MCF 10A (cell line): ENCODE results near the gene HCFC1. TPM values are rescaled to one million over a fixed set of nuclear protein-coding genes. Genes with fewer than 3 reads are reported as not detected.
A peak's percentile ranks its signal among the peaks of the same experiment; 100 is the strongest.

Experiments
- BruUV-seq: library from RNA; stranded (reverse); fragments of 400-500 nt; replicated peaks from 2 replicates; lab custom pipeline; 2021; lab: Mats Ljungman, UMichigan
- CTCF ChIA-PET: fragments of 300-600 bp; sonication (Branson Sonifier 250); formaldehyde crosslinking; extraction: SDS; loops from one replicate; lab custom pipeline; 2021; ENCODE audit warnings: antibody characterized with exemption, inconsistent platforms; lab: Yijun Ruan, JAX
- POLR2A ChIA-PET: fragments of 300-600, 350-650 bp; sonication (Branson Sonifier 250); formaldehyde crosslinking; extraction: SDS; loops from one replicate; lab custom pipeline; 2020; ENCODE audit warnings: antibody characterized with exemption, inconsistent platforms; lab: Yijun Ruan, JAX
- DNase-seq: peaks from one replicate; pipeline ENCODE4 v3.0.0-alpha.2; 2018; ENCODE audit not compliant: unreplicated experiment
- H3K27ac Mint-ChIP-seq: one replicate; pipeline ENCODE4 v1.8.0; 2022; ENCODE audit warnings: mild to moderate bottlenecking, low read depth, mixed read lengths; ENCODE audit not compliant: unreplicated experiment
- H3K27me3 Mint-ChIP-seq: one replicate; pipeline ENCODE4 v1.8.0; 2022; ENCODE audit warnings: mixed read lengths; ENCODE audit not compliant: insufficient read depth, unreplicated experiment
- H3K36me3 Mint-ChIP-seq: one replicate; pipeline ENCODE4 v1.8.0; 2022; ENCODE audit warnings: mild to moderate bottlenecking, moderate library complexity, mixed read lengths; ENCODE audit not compliant: insufficient read depth, unreplicated experiment
- H3K4me1 Mint-ChIP-seq: one replicate; pipeline ENCODE4 v1.8.0; 2022; ENCODE audit warnings: mixed read lengths; ENCODE audit not compliant: insufficient read depth, unreplicated experiment
- H3K4me3 Mint-ChIP-seq: one replicate; pipeline ENCODE4 v1.8.0; 2022; ENCODE audit warnings: mild to moderate bottlenecking, moderate library complexity, mixed read lengths; ENCODE audit not compliant: unreplicated experiment
- H3K9me3 Mint-ChIP-seq: one replicate; pipeline ENCODE4 v1.8.0; 2022; ENCODE audit warnings: mixed read lengths; ENCODE audit not compliant: unreplicated experiment
- intact Hi-C: fragments of 100-400 bp; cut with micrococcal nuclease; formaldehyde crosslinking; loops from 2 replicates; pipeline ENCODE4 v1.14.1; 2022
- total RNA-seq: library from RNA; stranded (reverse); gene quantifications from 2 replicates; pipeline ENCODE4 v1.2.3, GENCODE V29; 2022
- TF ChIP-seq, protein P1 (sequence below): fragments of 200-600 bp; IDR thresholded peaks from one replicate; pipeline ENCODE4 v1.8.0; 2022; ENCODE audit warnings: antibody characterized with exemption, mild to moderate bottlenecking; ENCODE audit not compliant: unreplicated experiment

Gene HCFC1
- total RNA-seq, 1 experiment from 2014 or later = 44.5 TPM

DNA sequence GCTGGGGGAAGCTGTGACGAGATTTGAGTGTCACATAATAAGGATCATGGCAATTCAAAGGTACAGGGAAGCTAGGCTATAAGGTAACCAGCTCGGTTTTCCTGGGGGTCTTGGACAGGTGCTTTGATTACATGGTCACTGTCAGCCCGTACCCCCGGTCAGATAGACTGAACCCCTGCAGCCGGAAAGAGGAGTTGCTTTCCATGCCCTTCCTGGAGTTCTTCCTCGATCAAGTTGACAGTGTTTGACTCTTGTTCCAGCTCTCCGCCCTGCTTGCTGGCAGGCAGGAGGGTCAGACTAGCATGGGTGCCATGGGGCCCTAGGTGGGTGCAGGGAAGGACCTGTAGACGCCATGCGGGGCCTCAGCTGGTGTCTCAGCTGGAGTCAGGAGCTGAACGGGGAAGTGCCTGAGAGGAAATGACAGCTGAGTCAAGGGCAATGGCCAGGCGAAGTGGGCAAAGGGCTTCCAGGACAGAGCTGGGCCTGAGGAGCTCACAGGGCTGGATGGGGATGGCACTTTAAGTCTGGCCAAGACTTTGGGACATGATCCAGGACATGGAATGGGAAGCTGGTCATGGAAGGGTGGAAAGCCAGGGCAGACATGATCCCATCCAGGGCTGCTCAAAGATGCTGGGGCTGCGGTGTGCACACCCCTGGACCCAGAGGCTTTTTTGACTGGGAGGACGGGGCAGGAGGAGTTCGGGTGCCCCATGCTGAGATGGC, 2.5 kb upstream of the HCFC1 start:
- ChIA-PET CTCF (interaction anchor here (0.9 kb wide), 2 partner anchors 27 to 40 kb away, joined by 3 read pairs; no protein-coding TSS in a partner anchor), POLR2A (interaction anchor here (0.7 to 3.8 kb wide), 3 partner anchors 12 to 46 kb away, joined by 3 to 15 read pairs (median 4); partner anchors contain the start of gene IRAK1)
- Mint-ChIP-seq H3K27me3 (no peaks in the 10 kb centered on the region), H3K36me3 (peaks cover 4% of the 10 kb centered on the region), H3K4me1 (peaks cover 16% of the 10 kb centered on the region), H3K4me3 (peak overlapping the region; percentile 95), H3K27ac (no peak overlapping the region), H3K9me3 (no peaks in the 10 kb centered on the region)
- intact Hi-C loops = no loop called here
- TF ChIP-seq, protein P1, sequence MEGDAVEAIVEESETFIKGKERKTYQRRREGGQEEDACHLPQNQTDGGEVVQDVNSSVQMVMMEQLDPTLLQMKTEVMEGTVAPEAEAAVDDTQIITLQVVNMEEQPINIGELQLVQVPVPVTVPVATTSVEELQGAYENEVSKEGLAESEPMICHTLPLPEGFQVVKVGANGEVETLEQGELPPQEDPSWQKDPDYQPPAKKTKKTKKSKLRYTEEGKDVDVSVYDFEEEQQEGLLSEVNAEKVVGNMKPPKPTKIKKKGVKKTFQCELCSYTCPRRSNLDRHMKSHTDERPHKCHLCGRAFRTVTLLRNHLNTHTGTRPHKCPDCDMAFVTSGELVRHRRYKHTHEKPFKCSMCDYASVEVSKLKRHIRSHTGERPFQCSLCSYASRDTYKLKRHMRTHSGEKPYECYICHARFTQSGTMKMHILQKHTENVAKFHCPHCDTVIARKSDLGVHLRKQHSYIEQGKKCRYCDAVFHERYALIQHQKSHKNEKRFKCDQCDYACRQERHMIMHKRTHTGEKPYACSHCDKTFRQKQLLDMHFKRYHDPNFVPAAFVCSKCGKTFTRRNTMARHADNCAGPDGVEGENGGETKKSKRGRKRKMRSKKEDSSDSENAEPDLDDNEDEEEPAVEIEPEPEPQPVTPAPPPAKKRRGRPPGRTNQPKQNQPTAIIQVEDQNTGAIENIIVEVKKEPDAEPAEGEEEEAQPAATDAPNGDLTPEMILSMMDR = no peak
- BruUV-seq = no TSS peak
- no peak for DNase-seq

DNA sequence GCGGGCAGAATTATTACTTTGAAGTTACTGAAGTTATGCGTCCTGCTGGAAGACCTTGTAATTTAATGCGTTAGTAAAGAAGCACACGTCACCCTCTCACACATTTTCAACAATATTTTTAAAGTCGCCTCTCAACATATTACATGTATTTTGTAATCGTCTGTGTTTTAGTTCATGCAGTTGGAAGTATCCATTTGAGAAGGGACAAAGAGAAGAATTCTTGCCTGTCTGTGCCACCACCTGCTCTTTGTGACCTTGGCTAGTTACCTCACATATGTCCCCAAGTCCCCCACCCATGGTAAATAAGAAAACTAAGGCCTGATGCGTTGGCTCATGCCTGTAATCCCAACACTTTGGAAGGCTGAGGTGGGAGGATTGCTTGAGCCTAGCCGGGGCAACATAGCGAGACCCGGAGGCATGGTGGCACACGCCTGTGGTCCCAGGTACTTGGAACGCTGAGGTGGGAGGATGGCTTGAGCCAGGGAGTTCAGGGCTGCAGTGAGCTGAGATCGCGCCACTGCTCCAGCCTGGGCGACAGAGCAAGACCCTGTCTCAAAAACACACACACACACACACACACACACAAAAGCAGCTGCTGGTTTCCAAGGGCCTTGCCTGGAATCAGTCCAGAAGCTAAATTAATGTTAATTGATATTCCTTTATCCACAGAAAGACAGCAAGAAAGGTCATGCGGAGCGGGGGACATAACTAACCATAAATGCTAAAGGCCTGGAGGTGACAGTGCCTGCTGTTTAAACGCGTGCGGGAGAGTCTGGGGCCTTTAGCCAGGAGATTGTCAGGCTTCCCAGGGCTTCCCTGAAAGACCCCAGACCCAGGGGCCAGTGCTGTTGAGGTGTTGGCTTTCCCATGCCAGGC, 1.7 kb upstream of the HCFC1 start:
- intact Hi-C loops = loop anchor here (2.0 kb wide), 1 partner anchor 77 kb away; no protein-coding TSS in a partner anchor
- ChIA-PET POLR2A (interaction anchor here (0.6 to 3.8 kb wide), 5 partner anchors 20 to 47 kb away, joined by 3 to 15 read pairs (median 3); partner anchors contain the start of gene IRAK1), CTCF (interaction anchor here (0.9 kb wide), 1 partner anchor 40 kb away, joined by 3 read pairs; no protein-coding TSS in a partner anchor)
- H3K27me3 Mint-ChIP-seq = no peaks in the 10 kb centered on the region
- no peaks in the 10 kb centered on the region for H3K9me3 Mint-ChIP-seq
- TF ChIP-seq, protein P1 = no peak
- TSS peak; percentile 44 for BruUV-seq
- peaks cover 4% of the 10 kb centered on the region for H3K36me3 Mint-ChIP-seq
- H3K27ac Mint-ChIP-seq = peak overlapping the region; percentile 100
- H3K4me1 Mint-ChIP-seq = peaks cover 17% of the 10 kb centered on the region
- peak overlapping the region; percentile 95 for H3K4me3 Mint-ChIP-seq
- DNase-seq = no peak

DNA sequence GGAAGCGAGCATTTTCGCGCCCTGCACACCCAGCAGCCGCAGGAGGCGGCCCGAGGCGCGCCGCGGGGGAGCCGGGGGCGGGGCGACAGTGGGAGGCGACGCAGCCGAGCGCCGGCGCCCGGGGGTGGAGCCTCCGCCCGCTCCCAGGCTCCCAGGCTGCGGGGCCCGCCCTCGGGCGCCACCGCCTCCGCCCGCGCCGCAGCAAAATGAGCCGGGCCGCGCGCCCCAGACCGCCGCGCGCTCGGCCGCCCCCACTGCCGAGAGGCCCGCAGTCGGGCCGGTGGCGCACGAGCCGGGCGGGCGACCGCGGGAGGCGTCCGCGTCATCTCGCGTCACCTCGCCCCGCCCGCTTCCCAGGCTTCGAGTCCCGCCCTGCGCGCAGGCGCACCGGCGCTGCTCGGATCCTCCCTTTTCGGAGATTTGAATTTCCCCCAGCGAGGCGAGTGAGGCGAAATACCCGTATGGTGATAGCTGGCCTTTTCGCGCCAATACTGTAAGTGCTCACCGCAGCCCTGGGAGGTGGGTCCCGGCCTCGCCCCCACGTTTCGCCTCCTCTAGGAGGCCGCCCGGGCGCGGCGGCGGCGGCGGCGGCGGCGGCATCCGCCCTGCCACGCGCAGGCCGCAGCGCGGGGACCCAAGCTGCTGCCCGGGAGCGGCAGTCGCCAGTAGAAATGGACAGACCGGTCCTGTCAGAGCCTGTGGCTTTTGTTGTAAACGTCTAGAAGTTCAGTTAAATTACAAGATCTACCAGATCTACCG, 929 bp upstream of the HCFC1 start, which contains the start of gene TMEM187:
Gene TMEM187 (plus strand): TSS at position 387 of the 759 bp plus-strand sequence. CDS start 9,309 bp downstream, outside the sequence.
- peaks cover 25% of the 10 kb centered on the region for H3K4me1 Mint-ChIP-seq
- H3K27ac Mint-ChIP-seq = peak within 1 kb of the TSS; percentile 100
- TF ChIP-seq, protein P1 = no peak
- ChIA-PET CTCF (no interaction called here), POLR2A (interaction anchor here (0.6 to 3.8 kb wide), 10 partner anchors 21 to 574 kb away, joined by 3 to 15 read pairs (median 4); partner anchors contain the start of genes ARHGAP4, G6PD, IKBKG and IRAK1)
- intact Hi-C loops = loop anchor here (2.0 kb wide), 1 partner anchor 78 kb away; no protein-coding TSS in a partner anchor
- H3K27me3 Mint-ChIP-seq = no peaks in the 10 kb centered on the region
- no TSS peak for BruUV-seq
- H3K9me3 Mint-ChIP-seq = no peaks in the 10 kb centered on the region
- peaks cover 4% of the 10 kb centered on the region for H3K36me3 Mint-ChIP-seq
- DNase-seq = peak; percentile 93
- peak within 1 kb of the TSS; percentile 95 for H3K4me3 Mint-ChIP-seq
